ENCODE measurements around the gene SCNN1G.

GRCh38 chr16:23160082-23160481 lies 22.5 kb upstream of the SCNN1G start:
- TF ChIP-seq CTCF (IDR thresholded peaks at IDR 0.05) (no peak), POLR2A (IDR thresholded peaks at IDR 0.05) (no peak)

Measured in gastroesophageal sphincter (tissue), 3 donors.